Activated naive CD4-positive, alpha-beta T cell (primary cell): Measurements from ENCODE around the gene KRT40.

ENCODE experiments used
- DNase-seq, 4 experiments: peaks; one replicate each; lab custom pipeline; 2025; lab: John Stamatoyannopoulos, UW

KRT40 gene

DNA sequence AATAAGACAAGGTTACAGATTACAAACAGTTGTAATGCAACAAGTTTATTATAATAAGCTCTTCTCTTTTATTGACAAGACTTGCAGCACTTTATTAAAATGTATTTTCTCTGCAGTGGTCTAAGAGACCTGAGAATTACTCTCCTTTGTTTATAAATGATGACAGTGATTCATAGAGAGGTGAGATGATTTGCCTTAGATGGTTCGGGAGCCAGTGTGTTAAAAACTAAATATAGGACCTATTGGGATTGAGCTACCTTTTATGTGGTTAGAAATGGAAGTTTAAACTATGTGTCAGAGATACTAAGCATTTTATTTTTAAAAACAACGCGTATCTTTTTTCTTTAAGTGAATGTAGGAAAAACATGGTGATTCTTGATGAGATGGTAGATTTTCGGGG is 12.7 kb upstream of the KRT40 start:
- DNase-seq = no peak

GRCh38 chr17:40995116-40995515 is 11.0 kb upstream of the KRT40 start:
- no peak for DNase-seq

- DNase-seq = no peak
Measured at GRCh38 chr17:40993839-40994238, 9.7 kb upstream of the KRT40 start, which contains the start of gene KRTAP3-3. TSS of gene KRTAP3-3 (minus strand) at chr17:40994164. CDS start at chr17:40994097, 67 bp downstream.

DNA sequence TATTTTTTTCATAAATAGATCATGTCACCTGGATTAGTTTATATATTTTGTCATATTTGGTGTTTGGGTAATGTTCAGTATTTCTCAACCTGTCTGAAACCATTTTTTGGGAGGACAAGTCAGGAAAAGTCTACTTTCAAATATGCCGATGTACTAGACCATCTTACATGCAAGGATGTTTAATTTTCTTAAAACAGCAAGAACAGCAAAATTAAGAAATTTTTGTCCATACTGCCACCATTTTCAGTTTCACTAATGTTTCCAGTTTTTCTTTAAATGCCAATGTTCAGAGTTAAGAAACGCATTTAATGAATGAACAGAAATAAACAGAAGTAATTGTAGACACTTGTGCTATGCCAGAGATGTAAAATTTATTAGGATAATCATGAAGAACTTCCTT is 9.0 kb upstream of the KRT40 start:
- DNase-seq = no peak

DNA sequence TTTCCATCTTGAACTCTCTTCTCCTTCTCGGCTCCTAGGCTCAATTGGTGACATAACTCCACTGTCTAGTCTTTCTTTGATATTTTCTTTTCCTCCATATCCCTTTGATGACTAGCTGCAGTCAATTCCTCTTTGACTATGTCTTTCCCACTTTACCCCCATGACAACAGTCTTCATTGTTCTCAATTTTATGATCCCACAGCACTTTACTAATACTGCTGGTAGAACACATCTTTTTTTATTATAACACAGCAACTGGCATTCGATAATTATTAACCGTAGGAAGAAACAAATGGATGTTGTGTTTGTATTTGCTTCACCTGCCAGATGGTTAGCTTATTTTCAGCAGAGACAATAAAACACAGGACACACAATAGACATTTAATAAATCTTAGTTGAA is 8.5 kb upstream of the KRT40 start:
- no peak for DNase-seq

DNA sequence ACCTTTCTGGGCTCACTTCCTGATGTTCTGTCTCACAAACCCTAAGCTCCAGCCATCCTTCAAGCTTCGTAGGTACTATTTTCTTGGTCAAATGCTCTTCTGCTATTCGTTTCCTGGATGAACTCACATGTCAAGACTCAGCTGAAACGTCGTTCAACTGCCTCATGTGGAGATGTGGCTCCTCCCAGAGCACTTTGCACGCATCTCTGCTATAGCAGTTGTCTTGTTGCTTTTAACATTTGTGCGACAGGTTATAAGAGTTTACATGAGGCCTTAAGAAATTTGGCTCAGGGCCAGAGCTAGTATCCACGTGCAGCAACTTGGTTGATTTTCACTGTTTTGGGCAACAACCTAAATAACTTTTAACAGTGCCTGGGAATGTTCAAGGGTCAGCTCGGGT is 2.8 kb upstream of the KRT40 start:
- no peak for DNase-seq

DNA sequence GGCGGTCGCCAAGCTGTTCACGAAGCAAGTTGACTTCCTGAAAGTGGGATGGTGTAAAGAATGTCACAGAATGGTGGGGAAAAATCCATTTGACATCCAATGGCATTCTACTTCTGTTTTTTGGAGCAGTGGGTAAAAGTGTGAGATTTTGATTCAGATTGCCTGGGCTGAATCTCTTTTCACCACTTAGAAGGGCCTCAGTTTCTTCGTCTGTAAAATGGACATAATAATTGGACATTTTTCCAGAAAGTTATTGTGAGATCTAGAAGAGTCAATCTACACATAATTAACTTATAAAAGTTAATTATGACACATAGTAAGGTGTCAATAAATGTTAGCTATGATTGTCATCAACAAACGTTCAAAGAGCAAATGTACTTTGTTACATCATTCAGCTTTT is 3.0 kb downstream of the KRT40 start:
- no peak for DNase-seq

DNA sequence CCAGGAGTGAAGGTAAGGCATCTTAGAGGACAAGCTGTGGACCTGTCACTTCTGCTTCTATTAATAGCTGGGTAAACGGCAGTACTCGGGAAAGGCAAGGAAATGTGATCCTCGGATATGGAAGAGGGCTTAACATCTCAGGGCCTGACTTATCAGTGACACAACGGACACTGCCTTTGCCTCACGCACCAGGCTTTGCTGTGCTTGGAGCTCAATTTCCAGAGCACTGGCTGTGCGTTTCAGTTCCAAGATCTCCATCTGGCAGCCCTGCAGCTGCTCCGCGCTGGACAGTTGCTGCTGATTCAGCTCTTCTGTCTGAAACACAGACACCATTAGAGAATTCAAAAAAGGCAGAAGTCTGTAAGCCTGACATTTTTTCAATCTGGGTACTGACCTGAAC is 3.5 kb downstream of the KRT40 start:
- no peak for DNase-seq

DNA sequence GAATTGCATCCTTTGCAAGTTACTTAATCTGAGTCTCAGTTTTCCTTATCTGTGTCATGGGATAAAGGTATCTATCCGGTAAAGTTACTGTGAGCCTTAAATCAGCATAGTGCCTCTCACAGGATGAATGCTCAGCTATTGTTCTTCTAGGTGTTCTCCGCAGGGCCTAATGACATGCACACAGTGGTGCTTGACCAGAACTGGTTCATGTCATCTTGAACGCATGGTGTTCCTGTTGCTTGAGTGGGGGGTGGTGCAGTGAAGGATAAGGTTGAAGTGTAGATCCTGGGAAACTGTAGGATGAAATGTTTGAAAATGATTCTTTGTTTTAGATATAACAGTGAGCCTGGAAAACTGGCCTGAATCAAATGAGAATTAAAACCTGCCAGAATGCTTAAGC is 4.0 kb downstream of the KRT40 start:
- no peak for DNase-seq

DNA sequence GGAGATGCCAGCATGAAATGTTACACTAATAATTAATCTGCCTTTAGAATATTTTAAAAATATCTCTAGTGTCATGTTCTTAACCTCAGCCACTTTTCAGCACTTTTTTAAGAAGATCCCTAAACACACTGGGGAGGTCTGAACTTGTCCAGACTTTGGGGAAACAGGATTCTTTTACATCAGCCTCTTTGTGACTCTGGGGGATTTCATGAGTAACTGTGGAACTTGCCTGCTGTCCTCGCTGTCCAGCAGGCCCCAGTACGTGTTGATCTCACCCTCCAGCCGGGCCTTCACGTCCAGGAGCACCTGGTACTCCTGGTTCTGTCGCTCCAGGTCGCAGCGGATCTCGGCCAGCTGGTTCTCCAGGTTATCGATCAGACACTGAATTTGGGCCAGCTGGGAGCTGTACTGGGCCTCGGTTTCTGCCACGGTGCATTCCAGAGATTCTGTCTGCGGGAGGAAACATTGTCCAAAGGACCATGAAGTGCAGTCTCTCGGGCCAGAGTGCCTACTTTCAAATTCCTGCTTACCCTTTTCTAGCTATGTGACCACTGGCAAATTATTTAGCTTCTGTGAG is 5.5 kb downstream of the KRT40 start:
- no peak for DNase-seq

- no peak for DNase-seq
Measured at GRCh38 chr17:40975516-40975915, 8.6 kb downstream of the KRT40 start.

DNA sequence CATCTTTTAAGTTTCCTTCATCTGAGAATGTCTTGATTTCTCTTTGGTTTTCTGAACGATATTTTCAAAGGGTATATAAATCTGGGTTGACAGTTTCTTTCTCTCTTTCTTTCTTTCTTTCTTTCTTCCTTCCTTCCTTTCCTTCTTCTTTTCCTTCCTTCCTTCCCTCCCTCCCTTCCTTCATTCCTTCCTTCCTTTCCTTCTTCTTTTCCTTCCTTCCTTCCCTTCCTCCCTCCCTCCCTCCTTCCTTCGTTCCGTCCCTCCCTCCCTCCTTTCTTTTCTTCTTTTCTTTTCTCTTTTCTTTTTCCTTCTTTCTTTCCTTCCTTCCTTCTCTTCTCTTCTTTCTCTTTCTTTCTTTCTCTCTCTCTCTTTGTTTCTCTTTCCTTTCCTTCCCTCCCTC is 9.8 kb downstream of the KRT40 start:
- no peak for DNase-seq

DNA sequence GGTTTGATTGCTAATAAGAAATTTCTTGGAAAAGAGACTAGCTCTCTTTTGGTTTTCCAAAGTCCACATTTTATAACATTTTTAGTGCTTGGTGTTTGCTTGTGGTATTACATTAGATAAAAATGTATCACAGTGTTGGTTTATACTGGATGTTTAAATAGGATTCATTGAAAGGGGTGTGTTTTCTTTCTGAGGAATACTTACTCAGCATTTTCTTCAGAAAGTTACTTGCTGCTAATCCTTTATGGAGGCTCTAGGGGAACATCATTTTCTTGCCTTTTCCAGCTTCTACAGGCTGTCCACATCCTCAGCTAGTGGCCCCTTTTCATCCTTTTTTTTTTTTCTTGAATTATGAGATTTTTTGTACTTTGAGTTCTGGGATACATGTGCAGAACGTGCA is 16.5 kb downstream of the KRT40 start:
- DNase-seq = no peak

DNA sequence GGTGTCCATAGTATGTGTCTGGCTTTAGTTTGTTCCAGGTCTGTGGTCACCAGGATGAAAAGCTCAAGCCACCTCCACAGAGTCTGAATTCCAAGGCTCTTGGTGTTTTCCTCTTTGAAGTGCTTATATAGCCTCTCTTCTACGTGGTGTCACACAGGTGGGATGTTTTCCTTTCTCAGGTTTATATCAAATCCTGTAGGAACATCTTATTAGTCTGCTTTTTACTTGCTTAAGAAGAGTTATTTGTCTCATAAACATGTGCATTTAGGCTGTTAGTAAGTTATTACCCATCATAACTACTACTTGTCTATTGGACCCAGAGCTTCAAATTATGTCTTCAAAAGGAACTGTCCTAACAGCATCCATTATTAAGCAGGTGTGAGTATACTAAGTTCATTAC is 17.3 kb downstream of the KRT40 start, which contains the start of gene KRT39:
Gene KRT39 (minus strand): TSS at position 101 of the 400 bp plus-strand sequence. CDS start 92 bp downstream, at position 9.
- no peak for DNase-seq

GRCh38 chr17:40963838-40964237 is 20.3 kb downstream of the KRT40 start:
- DNase-seq = no peak

GRCh38 chr17:40962059-40962561 is 22.0 kb downstream of the KRT40 start:
- no peak for DNase-seq

- no peak for DNase-seq
Measured at GRCh38 chr17:40961591-40961990, 22.5 kb downstream of the KRT40 start.

- no peak for DNase-seq
Measured at GRCh38 chr17:40960144-40960543, 24.0 kb downstream of the KRT40 start.

- no peak for DNase-seq
Measured at GRCh38 chr17:40958086-40958953, 25.8 kb downstream of the KRT40 start.

GRCh38 chr17:40956401-40957254 is 27.5 kb downstream of the KRT40 start:
- no peak for DNase-seq

GRCh38 chr17:40953881-40954280 is 30.2 kb downstream of the KRT40 start:
- DNase-seq = no peak

DNA sequence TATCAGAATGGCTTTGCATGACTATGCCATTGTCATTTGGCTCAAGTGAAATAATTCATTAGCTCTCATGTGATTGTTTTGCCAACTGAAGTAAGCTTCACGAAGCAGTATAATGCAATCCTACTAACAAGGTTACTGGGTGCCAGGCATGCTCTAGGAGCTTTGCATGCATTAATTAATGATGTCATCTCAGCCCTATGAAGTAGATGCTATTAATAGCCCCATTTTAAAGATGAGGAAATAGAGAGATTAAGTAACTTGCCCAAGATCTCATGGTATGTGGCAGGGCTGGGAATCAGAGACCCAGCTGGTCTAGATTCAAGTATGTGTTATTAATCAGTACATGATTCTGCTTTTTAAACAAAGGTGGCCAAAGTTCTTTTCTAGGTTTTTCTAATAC is 31.5 kb downstream of the KRT40 start:
- no peak for DNase-seq
